Glutamatergic neuron (in vitro differentiated cells): ENCODE results near the gene ZFYVE1. TPM values are rescaled to one million over a fixed set of nuclear protein-coding genes. Genes with fewer than 3 reads are reported as not detected.

ENCODE experiments used
- DNase-seq: peaks from one replicate; pipeline ENCODE4 v3.0.0; 2022
- H3K27ac Mint-ChIP-seq: one replicate; pipeline ENCODE4 v1.8.0; 2020; ENCODE audit warnings: mild to moderate bottlenecking, mixed read lengths, inconsistent platforms; ENCODE audit not compliant: unreplicated experiment
- H3K27me3 Mint-ChIP-seq: one replicate; pipeline ENCODE4 v1.8.0; 2020; ENCODE audit warnings: mild to moderate bottlenecking, moderate library complexity, mixed read lengths, inconsistent platforms; ENCODE audit not compliant: unreplicated experiment
- H3K36me3 Mint-ChIP-seq: one replicate; pipeline ENCODE4 v1.8.0; 2020; ENCODE audit warnings: mild to moderate bottlenecking, mixed read lengths, inconsistent platforms; ENCODE audit not compliant: unreplicated experiment
- H3K4me1 Mint-ChIP-seq: one replicate; pipeline ENCODE4 v1.8.0; 2020; ENCODE audit warnings: mild to moderate bottlenecking, low read depth, mixed read lengths, inconsistent platforms; ENCODE audit not compliant: unreplicated experiment
- H3K4me3 Mint-ChIP-seq: one replicate; pipeline ENCODE4 v1.8.0; 2020; ENCODE audit warnings: mild to moderate bottlenecking, mixed read lengths, inconsistent platforms; ENCODE audit not compliant: unreplicated experiment
- H3K9me3 Mint-ChIP-seq: one replicate; pipeline ENCODE4 v1.8.0; 2020; ENCODE audit warnings: mild to moderate bottlenecking, moderate library complexity, mixed read lengths, inconsistent platforms; ENCODE audit not compliant: unreplicated experiment
- CTCF ChIP-seq: fragments of 200-600 bp; sonication (generic); IDR thresholded peaks from one replicate; pipeline ENCODE4 v1.5.0; 2021; ENCODE audit not compliant: partially characterized antibody, unreplicated experiment
- total RNA-seq: library from RNA; stranded (reverse); fragmentation: NEBNext Ultra II Directional; extraction: Animal tissue kit (Norgen Biotek cat#: 25700); gene quantifications from one replicate; pipeline ENCODE4 v1.2.1, GENCODE V29; 2021; ENCODE audit not compliant: unreplicated experiment

The ZFYVE1 gene
- total RNA-seq, 1 donor from 2014 or later, result 43.7 TPM

DNA sequence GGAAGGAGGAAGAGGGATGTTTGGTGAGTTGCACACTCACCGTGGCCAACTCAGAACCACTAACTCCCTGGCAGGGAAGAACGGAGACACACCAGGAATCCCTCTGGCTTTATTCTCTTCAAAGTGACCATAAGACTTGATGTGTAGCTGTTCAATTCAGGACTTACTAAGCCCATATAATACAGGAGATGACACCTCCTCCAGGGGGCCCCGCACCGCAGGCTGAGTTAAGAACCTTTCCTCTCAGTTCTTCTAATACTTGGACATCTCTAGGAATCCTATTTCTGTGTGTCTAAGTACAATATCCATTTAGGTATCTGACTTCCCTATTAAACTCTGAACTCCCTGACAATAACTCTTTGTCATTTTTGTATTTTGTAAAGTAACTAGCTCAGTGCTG, 51.1 kb downstream of the ZFYVE1 start:
- no peak overlapping the region for H3K27ac Mint-ChIP-seq
- H3K4me1 Mint-ChIP-seq, result peaks cover 1% of the 10 kb centered on the region
- no peak for TF ChIP-seq CTCF
- no peak for DNase-seq
- H3K4me3 Mint-ChIP-seq, result no peak overlapping the region
- peaks cover 2% of the 10 kb centered on the region for H3K9me3 Mint-ChIP-seq
- peaks cover 6% of the 10 kb centered on the region for H3K27me3 Mint-ChIP-seq
- no peaks in the 10 kb centered on the region for H3K36me3 Mint-ChIP-seq

GRCh38 chr14:72974661-72975060, 52.2 kb downstream of the ZFYVE1 start:
- Mint-ChIP-seq H3K9me3 (peaks cover 2% of the 10 kb centered on the region), H3K36me3 (no peaks in the 10 kb centered on the region), H3K4me3 (no peak overlapping the region), H3K4me1 (no peaks in the 10 kb centered on the region), H3K27me3 (peaks cover 3% of the 10 kb centered on the region), H3K27ac (no peak overlapping the region)
- no peak for DNase-seq
- TF ChIP-seq CTCF, result no peak

DNA sequence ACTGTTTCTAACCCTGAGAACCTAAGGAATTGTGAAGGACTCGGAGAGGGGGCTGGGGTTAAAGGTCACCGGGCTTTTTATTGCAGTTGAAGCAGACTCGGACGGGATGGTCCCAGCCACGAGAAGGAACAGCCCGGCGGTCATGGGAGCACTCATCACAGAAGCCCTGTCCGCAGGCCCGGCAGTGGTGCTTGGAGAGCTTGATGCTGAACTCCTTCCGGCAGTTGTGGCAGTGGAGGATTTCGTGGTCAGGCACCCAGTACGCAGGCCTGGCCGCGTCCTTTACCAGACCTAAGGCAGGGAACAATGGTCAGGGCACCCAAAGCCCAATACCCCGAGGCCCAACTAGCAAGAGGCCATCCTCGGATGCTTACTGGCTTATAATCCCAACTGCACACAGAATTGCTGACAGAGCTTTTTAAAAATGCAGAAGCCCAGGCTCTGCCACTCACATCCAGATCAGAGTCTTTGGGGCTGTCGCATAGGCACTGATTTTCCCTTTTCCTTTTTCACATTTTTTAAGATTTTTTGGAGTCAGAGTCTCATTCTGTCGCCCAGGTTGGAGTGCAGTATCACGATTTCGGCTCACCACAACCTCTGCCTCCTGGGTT, 56.0 kb downstream of the ZFYVE1 start:
- TF ChIP-seq CTCF, result no peak
- H3K9me3 Mint-ChIP-seq, result peaks cover 2% of the 10 kb centered on the region
- H3K4me1 Mint-ChIP-seq, result no peaks in the 10 kb centered on the region
- peaks cover 6% of the 10 kb centered on the region for H3K27me3 Mint-ChIP-seq
- H3K4me3 Mint-ChIP-seq, result no peak overlapping the region
- no peak overlapping the region for H3K27ac Mint-ChIP-seq
- H3K36me3 Mint-ChIP-seq, result peaks cover 4% of the 10 kb centered on the region
- no peak for DNase-seq

GRCh38 chr14:72970058-72970630, 56.8 kb downstream of the ZFYVE1 start:
- Mint-ChIP-seq H3K4me3 (no peak overlapping the region), H3K27me3 (peaks cover 3% of the 10 kb centered on the region), H3K4me1 (no peaks in the 10 kb centered on the region), H3K36me3 (peaks cover 4% of the 10 kb centered on the region), H3K27ac (no peak overlapping the region), H3K9me3 (peaks cover 2% of the 10 kb centered on the region)
- DNase-seq, result no peak
- no peak for TF ChIP-seq CTCF

DNA sequence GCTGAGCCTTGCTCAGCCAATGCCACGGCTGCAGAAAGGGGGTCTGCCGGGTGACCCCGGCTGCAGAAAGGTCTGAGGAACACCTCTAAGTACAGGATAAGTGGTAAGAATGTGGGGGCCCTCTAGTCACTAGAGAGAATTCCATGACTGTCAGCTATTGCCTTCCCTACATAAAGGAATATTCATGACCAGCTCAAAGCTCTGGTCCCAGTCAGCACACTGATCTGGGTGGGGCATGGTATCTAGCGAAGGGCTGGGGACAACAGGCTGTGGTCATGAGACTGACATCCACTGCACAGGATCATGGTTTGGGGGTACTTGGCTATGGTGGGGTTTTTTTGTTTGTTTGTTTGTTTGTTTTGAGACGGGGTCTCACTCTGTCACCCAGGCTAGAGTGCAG, 58.6 kb downstream of the ZFYVE1 start:
- no peak for TF ChIP-seq CTCF
- Mint-ChIP-seq H3K4me1 (no peaks in the 10 kb centered on the region), H3K4me3 (no peak overlapping the region), H3K9me3 (peaks cover 2% of the 10 kb centered on the region), H3K27me3 (peaks cover 3% of the 10 kb centered on the region), H3K27ac (no peak overlapping the region), H3K36me3 (peaks cover 4% of the 10 kb centered on the region)
- no peak for DNase-seq
